Measurements from ENCODE around the gene GRIN2A. TPM values are rescaled to one million over a fixed set of nuclear protein-coding genes. Genes with fewer than 3 reads are reported as not detected.

The GRIN2A gene
- total and polyA plus RNA-seq, 2 experiments from 2014 or later: 0.05 to 1.6 TPM

DNA sequence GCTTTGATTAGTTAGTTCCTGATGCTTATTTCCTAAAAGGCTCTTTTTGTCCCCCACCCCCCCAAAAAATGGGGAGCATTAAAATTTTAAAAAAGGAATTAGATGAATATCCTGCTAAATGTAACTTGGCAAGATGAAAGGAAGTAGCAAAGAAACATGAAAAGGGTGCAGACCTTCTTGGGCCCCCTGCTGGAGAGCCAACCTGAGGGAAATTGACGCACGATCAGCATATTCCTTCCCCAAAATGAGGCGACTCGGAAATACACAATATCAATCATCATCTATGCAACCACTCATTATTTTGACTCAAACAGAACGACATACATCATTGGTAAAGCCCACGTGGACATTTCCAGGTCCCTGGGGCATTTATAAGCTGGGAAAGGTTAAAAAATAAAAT, 59.7 kb downstream of the GRIN2A start:
- Histone ChIP-seq H3K27ac (no peak overlapping the region), H3K27me3 (no peaks in the 10 kb centered on the region), H3K4me1 (ENCODE audit: insufficient read depth) (peaks cover 10% of the 10 kb centered on the region), H4K20me1 (ENCODE audit: insufficient read depth, poor library complexity, severe bottlenecking) (no peaks in the 10 kb centered on the region), H3K79me2 (no peaks in the 10 kb centered on the region), H3K4me2 (no peak overlapping the region), H2AFZ (no peak overlapping the region), H3K9me3 (ENCODE audit: low read depth) (no peaks in the 10 kb centered on the region), H3K36me3 (replicated peaks; ENCODE audit: insufficient read depth, low read depth) (no peaks in the 10 kb centered on the region), H3K4me3 (no peak overlapping the region), H3K9me2 (replicated peaks; ENCODE audit: insufficient read depth) (no peaks in the 10 kb centered on the region)
- 41% methylated on average over 6 of the region's 6 CpGs for WGBS (ENCODE audit: low lambda C conversion rate, missing lambda C conversion rate)
- TF ChIP-seq EZH2 (IDR thresholded peaks at IDR 0.05; ENCODE audit: borderline replicate concordance): no peak
- TF ChIP-seq, protein P1, sequence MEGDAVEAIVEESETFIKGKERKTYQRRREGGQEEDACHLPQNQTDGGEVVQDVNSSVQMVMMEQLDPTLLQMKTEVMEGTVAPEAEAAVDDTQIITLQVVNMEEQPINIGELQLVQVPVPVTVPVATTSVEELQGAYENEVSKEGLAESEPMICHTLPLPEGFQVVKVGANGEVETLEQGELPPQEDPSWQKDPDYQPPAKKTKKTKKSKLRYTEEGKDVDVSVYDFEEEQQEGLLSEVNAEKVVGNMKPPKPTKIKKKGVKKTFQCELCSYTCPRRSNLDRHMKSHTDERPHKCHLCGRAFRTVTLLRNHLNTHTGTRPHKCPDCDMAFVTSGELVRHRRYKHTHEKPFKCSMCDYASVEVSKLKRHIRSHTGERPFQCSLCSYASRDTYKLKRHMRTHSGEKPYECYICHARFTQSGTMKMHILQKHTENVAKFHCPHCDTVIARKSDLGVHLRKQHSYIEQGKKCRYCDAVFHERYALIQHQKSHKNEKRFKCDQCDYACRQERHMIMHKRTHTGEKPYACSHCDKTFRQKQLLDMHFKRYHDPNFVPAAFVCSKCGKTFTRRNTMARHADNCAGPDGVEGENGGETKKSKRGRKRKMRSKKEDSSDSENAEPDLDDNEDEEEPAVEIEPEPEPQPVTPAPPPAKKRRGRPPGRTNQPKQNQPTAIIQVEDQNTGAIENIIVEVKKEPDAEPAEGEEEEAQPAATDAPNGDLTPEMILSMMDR (IDR thresholded peaks at IDR 0.05; ENCODE audit: poor library complexity): peak; percentile 32
- peak; percentile 16 for DNase-seq (ENCODE audit: low spot score)

DNA sequence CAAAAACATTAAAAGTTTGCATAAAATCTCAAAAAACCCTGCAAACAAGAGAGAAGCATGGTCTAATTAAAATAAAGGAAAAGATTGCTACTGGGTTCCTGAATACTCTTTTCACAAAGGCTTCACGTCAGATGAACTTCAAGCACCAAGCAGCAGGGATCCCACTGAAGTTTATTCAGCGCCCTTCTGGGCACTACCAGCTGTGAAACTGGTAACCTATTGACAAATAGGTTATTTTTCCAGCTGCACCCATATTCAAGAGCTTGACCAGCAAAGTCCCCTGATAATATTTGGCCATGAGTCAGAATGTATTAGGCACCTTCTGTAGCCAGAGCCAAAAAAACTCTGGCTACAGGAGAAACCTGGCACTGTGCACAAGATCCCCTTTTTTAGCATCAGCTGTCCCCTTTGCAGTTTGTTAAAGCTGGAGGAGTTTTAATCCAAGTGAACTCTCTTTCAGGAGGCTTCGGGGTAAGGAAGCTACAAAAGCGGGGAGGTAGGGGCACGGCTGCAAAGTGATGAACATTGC, 60.3 kb downstream of the GRIN2A start:
- DNase-seq (ENCODE audit: low spot score): no peak
- no peaks in the 10 kb centered on the region for H3K9me2 ChIP-seq (replicated peaks; ENCODE audit: insufficient read depth)
- no peak overlapping the region for H3K4me3 ChIP-seq
- no peak for TF ChIP-seq EZH2phosphoT487 (IDR thresholded peaks at IDR 0.05; ENCODE audit: low read depth, severe bottlenecking, unreplicated experiment)
- no peak for TF ChIP-seq EZH2 (IDR thresholded peaks at IDR 0.05; ENCODE audit: borderline replicate concordance)
- TF ChIP-seq, protein P1 (IDR thresholded peaks at IDR 0.05; ENCODE audit: poor library complexity): no peak
- no peaks in the 10 kb centered on the region for H3K9me3 ChIP-seq (ENCODE audit: low read depth)
- no peaks in the 10 kb centered on the region for H3K27me3 ChIP-seq
- H3K79me2 ChIP-seq: no peaks in the 10 kb centered on the region
- no peak overlapping the region for H2AFZ ChIP-seq
- no peak overlapping the region for H3K4me2 ChIP-seq
- 60% methylated on average over 5 of the region's 5 CpGs for WGBS (ENCODE audit: low lambda C conversion rate, missing lambda C conversion rate)
- peaks cover 10% of the 10 kb centered on the region for H3K4me1 ChIP-seq (ENCODE audit: insufficient read depth)
- peak overlapping the region; percentile 64 for H3K27ac ChIP-seq
- H3K36me3 ChIP-seq (replicated peaks; ENCODE audit: insufficient read depth, low read depth): no peaks in the 10 kb centered on the region
- H4K20me1 ChIP-seq (ENCODE audit: insufficient read depth, poor library complexity, severe bottlenecking): no peaks in the 10 kb centered on the region

DNA sequence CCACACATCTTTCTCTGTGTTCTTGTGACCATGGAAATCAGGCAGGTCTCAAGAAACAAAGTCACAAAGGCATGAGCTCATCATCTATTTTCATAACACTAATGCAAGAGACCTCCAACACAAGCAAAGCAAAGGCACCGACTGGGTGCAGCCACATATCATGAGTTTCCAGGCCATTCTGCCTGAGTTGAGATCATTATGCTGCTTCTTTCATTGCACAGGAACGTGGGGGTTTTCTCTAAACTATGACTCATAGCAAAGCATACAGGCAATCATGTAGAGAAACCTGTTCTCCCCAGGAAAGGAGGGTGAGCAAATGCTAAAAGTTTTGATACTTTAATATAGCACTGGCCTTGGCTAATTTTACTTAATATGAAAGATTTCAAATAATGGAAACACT, 60.7 kb downstream of the GRIN2A start:
- H3K9me2 ChIP-seq (replicated peaks; ENCODE audit: insufficient read depth): no peaks in the 10 kb centered on the region
- H3K4me2 ChIP-seq: no peak overlapping the region
- TF ChIP-seq EZH2 (IDR thresholded peaks at IDR 0.05; ENCODE audit: borderline replicate concordance): no peak
- no peak for TF ChIP-seq EZH2phosphoT487 (IDR thresholded peaks at IDR 0.05; ENCODE audit: low read depth, severe bottlenecking, unreplicated experiment)
- H3K4me1 ChIP-seq (ENCODE audit: insufficient read depth): peaks cover 10% of the 10 kb centered on the region
- no peak overlapping the region for H2AFZ ChIP-seq
- peak overlapping the region; percentile 66 for H3K27ac ChIP-seq
- no peaks in the 10 kb centered on the region for H3K36me3 ChIP-seq (replicated peaks; ENCODE audit: insufficient read depth, low read depth)
- no peaks in the 10 kb centered on the region for H3K27me3 ChIP-seq
- no peaks in the 10 kb centered on the region for H4K20me1 ChIP-seq (ENCODE audit: insufficient read depth, poor library complexity, severe bottlenecking)
- peak; percentile 72 for DNase-seq (ENCODE audit: low spot score)
- 20% methylated on average over 2 of the region's 2 CpGs for WGBS (ENCODE audit: low lambda C conversion rate, missing lambda C conversion rate)
- H3K9me3 ChIP-seq (ENCODE audit: low read depth): no peaks in the 10 kb centered on the region
- no peak overlapping the region for H3K4me3 ChIP-seq
- H3K79me2 ChIP-seq: no peaks in the 10 kb centered on the region

DNA sequence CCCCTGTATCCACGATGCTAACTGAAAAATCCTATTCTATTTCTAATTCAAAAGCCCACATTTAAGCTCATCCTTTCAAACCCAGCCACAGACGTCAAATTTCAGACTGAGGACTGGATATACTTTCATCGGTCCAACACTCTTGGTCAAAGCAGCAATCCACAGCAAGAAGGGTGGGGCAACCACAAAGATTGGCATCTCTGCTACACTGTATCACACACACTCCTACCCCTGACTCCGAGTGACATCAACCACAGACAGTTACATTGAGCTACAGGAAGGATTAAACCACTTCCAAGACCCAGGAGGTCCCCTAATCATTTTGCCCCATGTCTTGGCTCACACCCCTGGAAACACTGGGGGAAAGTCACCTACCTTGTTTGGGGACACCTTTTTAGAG, 61.3 kb downstream of the GRIN2A start:
- Histone ChIP-seq H3K4me3 (no peak overlapping the region), H2AFZ (no peak overlapping the region), H3K27ac (peak overlapping the region; percentile 66), H3K9me2 (replicated peaks; ENCODE audit: insufficient read depth) (no peaks in the 10 kb centered on the region), H4K20me1 (ENCODE audit: insufficient read depth, poor library complexity, severe bottlenecking) (no peaks in the 10 kb centered on the region), H3K4me2 (no peak overlapping the region), H3K4me1 (ENCODE audit: insufficient read depth) (peaks cover 10% of the 10 kb centered on the region), H3K9me3 (ENCODE audit: low read depth) (no peaks in the 10 kb centered on the region), H3K36me3 (replicated peaks; ENCODE audit: insufficient read depth, low read depth) (no peaks in the 10 kb centered on the region), H3K79me2 (no peaks in the 10 kb centered on the region), H3K27me3 (no peaks in the 10 kb centered on the region)
- TF ChIP-seq, protein P1 (IDR thresholded peaks at IDR 0.05; ENCODE audit: poor library complexity): no peak
- TF ChIP-seq EZH2phosphoT487 (IDR thresholded peaks at IDR 0.05; ENCODE audit: low read depth, severe bottlenecking, unreplicated experiment) (no peak), EZH2 (IDR thresholded peaks at IDR 0.05; ENCODE audit: borderline replicate concordance) (no peak)
- WGBS (ENCODE audit: low lambda C conversion rate, missing lambda C conversion rate): 91% methylated on average over 4 of the region's 4 CpGs
- no peak for DNase-seq (ENCODE audit: low spot score)

Data from hepatocyte (in vitro differentiated cells).